Endothelial cell of umbilical vein (primary cell): ENCODE measurements around the gene SS18. TPM values are rescaled to one million over a fixed set of nuclear protein-coding genes. Genes with fewer than 3 reads are reported as not detected.

Source experiments
- BruUV-seq: library from RNA; stranded (reverse); fragments of 400-500 nt; replicated peaks from 2 replicates; lab custom pipeline; 2021; lab: Mats Ljungman, UMichigan
- CTCF ChIA-PET: fragments of 300-600, 350-600 bp; sonication (Branson Sonifier 250); formaldehyde crosslinking; loops from one replicate; lab custom pipeline; 2021; ENCODE audit warnings: antibody characterized with exemption, inconsistent platforms; lab: Charles Lee
- POLR2A ChIA-PET: fragments of 300-600, 350-600 bp; sonication (Branson Sonifier 250); formaldehyde crosslinking; loops from one replicate; lab custom pipeline; 2021; ENCODE audit warnings: antibody characterized with exemption, inconsistent platforms; lab: Charles Lee
- DNase-seq: peaks from one replicate; pipeline ENCODE4 v3.0.0-alpha.2; 2011; ENCODE audit warnings: low read depth, low spot score
- FAIRE-seq: peaks from 2 replicates; lab custom pipeline; 2011; peaks lifted over from hg19 to GRCh38; lab: Jason Lieb, UNC
- H2AFZ ChIP-seq: 2 replicates; pipeline ENCODE4 v1.6.0; 2012; ENCODE audit warnings: low read depth, low read length, control low read depth, inconsistent platforms
- H3K27ac ChIP-seq: 2 replicates; pipeline ENCODE4 v1.5.1; 2011; ENCODE audit warnings: low read depth, mild to moderate bottlenecking, control low read depth, low read length, moderate library complexity; ENCODE audit not compliant: insufficient read depth
- H3K27me3 ChIP-seq, 2 experiments: 2 replicates each; pipeline versions ENCODE4 v1.6.0 to v1.6.1; 2011; ENCODE audit warnings: low read length in 2 of 2, mixed read lengths in 1 of 2; ENCODE audit not compliant: control insufficient read depth in 2 of 2, insufficient read depth in 2 of 2
- H3K36me3 ChIP-seq, 2 experiments: 2 replicates in 1 of 2; 3 replicates in 1 of 2; pipeline ENCODE4 v1.5.1; 2011; ENCODE audit warnings: low read length in 2 of 2, mild to moderate bottlenecking in 1 of 2, moderate library complexity in 1 of 2; ENCODE audit not compliant: control insufficient read depth in 2 of 2, insufficient read depth in 2 of 2; ENCODE audit errors: extremely low read depth in 1 of 2
- H3K4me1 ChIP-seq: 3 replicates; pipeline ENCODE4 v1.5.1; 2011; ENCODE audit warnings: mild to moderate bottlenecking, low read length; ENCODE audit not compliant: control insufficient read depth, insufficient read depth; ENCODE audit errors: extremely low read depth
- H3K4me2 ChIP-seq: 2 replicates; pipeline ENCODE4 v1.6.1; 2011; ENCODE audit warnings: low read length, control low read depth, mixed read lengths; ENCODE audit not compliant: insufficient read depth
- H3K4me3 ChIP-seq, 3 experiments: fragments of 200-600 bp in 1 of 3; sonication (generic), shearing (Covaris generic) in 1 of 3; replicated peaks in 1 of 3; 2 replicates each; pipeline ENCODE4 v1.5.1; 2011 to 2016; ENCODE audit warnings: control low read depth in 3 of 3, low read length in 3 of 3, mild to moderate bottlenecking in 2 of 3, inconsistent platforms in 1 of 3, low read depth in 1 of 3, moderate library complexity in 1 of 3; ENCODE audit not compliant: insufficient read depth in 1 of 3
- H3K79me2 ChIP-seq: 2 replicates; pipeline ENCODE4 v1.6.0; 2012; ENCODE audit warnings: low read length, inconsistent platforms; ENCODE audit not compliant: control insufficient read depth, insufficient read depth
- H3K9ac ChIP-seq: replicated peaks from 2 replicates; pipeline ENCODE3; 2011; ENCODE audit warnings: low read length, control low read depth; ENCODE audit not compliant: insufficient read depth; ENCODE audit errors: extremely low read depth
- H3K9me1 ChIP-seq: replicated peaks from 3 replicates; pipeline ENCODE4 v1.6.0; 2011; ENCODE audit warnings: mild to moderate bottlenecking, low read length; ENCODE audit not compliant: control insufficient read depth, insufficient read depth; ENCODE audit errors: extremely low read depth
- H3K9me3 ChIP-seq: replicated peaks from 2 replicates; pipeline ENCODE4 v1.5.1; 2012; ENCODE audit warnings: low read length, inconsistent platforms; ENCODE audit not compliant: control insufficient read depth, insufficient read depth
- H4K20me1 ChIP-seq: replicated peaks from 2 replicates; pipeline ENCODE3; 2011; ENCODE audit warnings: mild to moderate bottlenecking, low read length; ENCODE audit not compliant: control insufficient read depth, insufficient read depth; ENCODE audit errors: extremely low read depth
- CTCF ChIP-seq, 2 donors: IDR thresholded peaks; 1 replicate in 1 of 2; 2 replicates in 1 of 2; pipeline ENCODE4 v1.5.1; 2011; ENCODE audit warnings: low read length in 2 of 2, mild to moderate bottlenecking in 2 of 2, moderate library complexity in 2 of 2, control low read depth in 1 of 2, inconsistent platforms in 1 of 2, low read depth in 1 of 2; ENCODE audit not compliant: insufficient read depth in 1 of 2; ENCODE audit errors: extremely low read depth in 1 of 2
- EZH2 ChIP-seq: IDR thresholded peaks from 2 replicates; pipeline ENCODE4 v1.6.1; 2012; ENCODE audit warnings: borderline replicate concordance, low read depth, mild to moderate bottlenecking, moderate library complexity, low read length, inconsistent platforms; ENCODE audit not compliant: severe bottlenecking
- FOS ChIP-seq: IDR thresholded peaks from 2 replicates; pipeline ENCODE4 v1.6.1; 2011; ENCODE audit warnings: mild to moderate bottlenecking, low read length, moderate library complexity, borderline replicate concordance; ENCODE audit not compliant: insufficient read depth
- GATA2 ChIP-seq: IDR thresholded peaks from 2 replicates; pipeline ENCODE4 v1.7.0; 2011; ENCODE audit warnings: low read depth, mild to moderate bottlenecking, moderate library complexity, mixed read lengths, low read length; ENCODE audit not compliant: insufficient read length, insufficient read depth
- JUN ChIP-seq: IDR thresholded peaks from 2 replicates; pipeline ENCODE4 v1.6.1; 2011; ENCODE audit warnings: borderline replicate concordance, low read depth; ENCODE audit not compliant: insufficient read length, insufficient read depth
- MAX ChIP-seq: IDR thresholded peaks from 2 replicates; pipeline ENCODE4 v1.6.1; 2011; ENCODE audit not compliant: insufficient read depth, insufficient read length
- MYC ChIP-seq: IDR thresholded peaks from one replicate; pipeline ENCODE4 v1.6.1; 2011; ENCODE audit warnings: mild to moderate bottlenecking, low read depth, low read length
- POLR2A ChIP-seq: IDR thresholded peaks from 2 replicates; pipeline ENCODE4 v1.6.1; 2012; ENCODE audit warnings: low read depth, mild to moderate bottlenecking, control low read depth, low read length
- POLR2AphosphoS5 ChIP-seq: IDR thresholded peaks from 2 replicates; pipeline ENCODE4 v1.6.1; 2012; ENCODE audit warnings: low read depth, mild to moderate bottlenecking, control low read depth, low read length, moderate library complexity; ENCODE audit not compliant: insufficient read depth
- dilution Hi-C: fragments of 300-500 bp; cut with MboI; formaldehyde crosslinking; loops from one replicate; pipeline ENCODE4 v1.15.0; 2019; ENCODE audit warnings: low sequenced_read_pairs; ENCODE audit not compliant: extremely low pct_ligation_motif_present
- intact Hi-C: fragments of 100-400 bp; cut with micrococcal nuclease; formaldehyde crosslinking; loops from one replicate; pipeline ENCODE4 v1.10.0; 2022
- polyA plus RNA-seq, 4 experiments: library from polyadenylated mRNA; depleted of rRNA in 3 of 4; stranded (reverse) in 3 of 4; unstranded in 1 of 4; fragments of >200 nt; gene quantifications; 2 replicates each; pipeline versions ENCODE4 v1.2.1 to v1.2.3, GENCODE V29; 2011 to 2012; ENCODE audit warnings: missing spikeins in 1 of 4
- total RNA-seq: library from RNA; stranded (reverse); gene quantifications from 2 replicates; pipeline ENCODE4 v1.2.3, GENCODE V29; 2021

The SS18 gene
- total and polyA plus RNA-seq, 2 donors (not counting 3 experiments of a cell fraction or from before 2014, with no cell fraction given) = 68.4 to 204 TPM

GRCh38 chr18:26073758-26074157, 16.7 kb downstream of the SS18 start:
- no peaks in the 10 kb centered on the region for H4K20me1 ChIP-seq
- no peak overlapping the region for H3K4me2 ChIP-seq
- peaks cover 2 to 16% of the 10 kb centered on the region in 2 experiments for H3K36me3 ChIP-seq
- TF ChIP-seq POLR2A = no peak
- no peak for TF ChIP-seq MYC
- intact Hi-C loops (no loop called here), dilution Hi-C loops (no loop called here)
- no peak overlapping the region for H3K27ac ChIP-seq
- no peak overlapping the region for H3K9ac ChIP-seq
- H3K4me3 ChIP-seq = no peak overlapping the region
- peak; percentile 32 for DNase-seq
- no peaks in the 10 kb centered on the region for H3K4me1 ChIP-seq
- FAIRE-seq = no peak
- H3K9me1 ChIP-seq = no peaks in the 10 kb centered on the region
- no peaks in the 10 kb centered on the region for H3K9me3 ChIP-seq
- H3K27me3 ChIP-seq = no peaks in the 10 kb centered on the region
- no peak overlapping the region for H2AFZ ChIP-seq
- H3K79me2 ChIP-seq = peaks cover 54% of the 10 kb centered on the region
- POLR2A ChIA-PET = no interaction called here
- CTCF ChIA-PET = no interaction called here
- BruUV-seq = no TSS peak

GRCh38 chr18:26071725-26072124, 18.7 kb downstream of the SS18 start:
- TF ChIP-seq MAX = no peak
- no peak for TF ChIP-seq POLR2AphosphoS5
- TF ChIP-seq JUN = no peak
- no peak for TF ChIP-seq EZH2
- no peak for TF ChIP-seq MYC
- TF ChIP-seq POLR2A = no peak
- no peak for TF ChIP-seq GATA2
- no peak for TF ChIP-seq CTCF (IDR thresholded peaks at IDR 0.05; ENCODE audit: extremely low read depth in 1 of 2, insufficient read depth in 1 of 2, low read depth in 1 of 2, low read length in 2 of 2)
- TF ChIP-seq FOS = no peak
- Histone ChIP-seq H3K9ac (no peak overlapping the region), H3K79me2 (peaks cover 45% of the 10 kb centered on the region), H3K4me2 (no peak overlapping the region), H2AFZ (no peak overlapping the region), H3K4me1 (no peaks in the 10 kb centered on the region), H4K20me1 (no peaks in the 10 kb centered on the region), H3K27me3 (no peaks in the 10 kb centered on the region), H3K9me1 (no peaks in the 10 kb centered on the region), H3K9me3 (no peaks in the 10 kb centered on the region), H3K36me3 (peaks cover 4 to 15% of the 10 kb centered on the region in 2 experiments), H3K27ac (no peak overlapping the region), H3K4me3 (no peak overlapping the region)
- dilution Hi-C loops (no loop called here), intact Hi-C loops (no loop called here)
- ChIA-PET POLR2A (no interaction called here), CTCF (no interaction called here)
- no TSS peak for BruUV-seq
- DNase-seq (no peak), FAIRE-seq (no peak)
